Measurements from ENCODE around the gene COX20. TPM values are rescaled to one million over a fixed set of nuclear protein-coding genes. Genes with fewer than 3 reads are reported as not detected.
A peak's percentile ranks its signal among the peaks of the same experiment; 100 is the strongest.

COX20 gene
- total and polyA plus RNA-seq, 2 of the 8 experiments (the other 6 are each of a cell fraction or from before 2014, with no cell fraction given), result 17.5 to 28.8 TPM

DNA sequence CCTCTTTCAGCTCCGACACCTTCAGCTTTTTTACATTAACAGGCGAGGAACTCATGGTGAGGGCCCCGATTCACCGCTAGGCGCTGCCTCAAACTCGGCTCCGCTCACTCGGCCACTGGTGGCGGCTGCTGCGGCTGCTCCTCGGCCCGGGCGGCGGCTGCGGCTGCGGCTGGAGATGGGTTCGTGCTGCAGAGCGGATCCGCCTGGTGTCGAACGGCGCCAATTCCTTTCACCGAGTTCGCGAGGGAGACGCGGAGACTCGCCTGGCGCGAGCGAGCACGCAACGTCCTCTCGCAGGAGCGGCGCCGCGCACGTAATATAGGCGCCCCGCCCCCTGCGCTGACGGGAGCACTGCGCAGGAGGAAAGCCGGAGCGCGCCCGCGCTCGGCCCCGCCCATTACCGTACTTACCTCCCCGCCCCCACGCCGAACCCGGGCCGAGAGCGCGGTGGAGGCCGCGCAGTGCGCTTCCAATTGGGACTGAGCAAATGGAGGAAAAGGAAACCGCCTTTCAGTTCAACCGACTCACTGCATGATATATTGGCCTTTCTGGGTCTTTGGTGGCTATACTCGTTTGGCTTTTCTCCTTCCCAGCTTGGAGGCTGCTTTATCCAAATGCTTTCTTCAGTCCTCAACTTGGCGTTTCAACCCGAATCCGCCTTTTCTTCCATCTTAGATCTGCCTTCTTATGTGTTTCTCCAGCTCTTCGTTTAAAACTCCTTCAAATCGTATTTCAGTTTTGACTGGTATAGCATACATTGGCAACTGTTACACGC is 29.0 kb downstream of the COX20 start, which contains the start of gene HNRNPU (continued):
- TF ChIP-seq, protein P1, sequence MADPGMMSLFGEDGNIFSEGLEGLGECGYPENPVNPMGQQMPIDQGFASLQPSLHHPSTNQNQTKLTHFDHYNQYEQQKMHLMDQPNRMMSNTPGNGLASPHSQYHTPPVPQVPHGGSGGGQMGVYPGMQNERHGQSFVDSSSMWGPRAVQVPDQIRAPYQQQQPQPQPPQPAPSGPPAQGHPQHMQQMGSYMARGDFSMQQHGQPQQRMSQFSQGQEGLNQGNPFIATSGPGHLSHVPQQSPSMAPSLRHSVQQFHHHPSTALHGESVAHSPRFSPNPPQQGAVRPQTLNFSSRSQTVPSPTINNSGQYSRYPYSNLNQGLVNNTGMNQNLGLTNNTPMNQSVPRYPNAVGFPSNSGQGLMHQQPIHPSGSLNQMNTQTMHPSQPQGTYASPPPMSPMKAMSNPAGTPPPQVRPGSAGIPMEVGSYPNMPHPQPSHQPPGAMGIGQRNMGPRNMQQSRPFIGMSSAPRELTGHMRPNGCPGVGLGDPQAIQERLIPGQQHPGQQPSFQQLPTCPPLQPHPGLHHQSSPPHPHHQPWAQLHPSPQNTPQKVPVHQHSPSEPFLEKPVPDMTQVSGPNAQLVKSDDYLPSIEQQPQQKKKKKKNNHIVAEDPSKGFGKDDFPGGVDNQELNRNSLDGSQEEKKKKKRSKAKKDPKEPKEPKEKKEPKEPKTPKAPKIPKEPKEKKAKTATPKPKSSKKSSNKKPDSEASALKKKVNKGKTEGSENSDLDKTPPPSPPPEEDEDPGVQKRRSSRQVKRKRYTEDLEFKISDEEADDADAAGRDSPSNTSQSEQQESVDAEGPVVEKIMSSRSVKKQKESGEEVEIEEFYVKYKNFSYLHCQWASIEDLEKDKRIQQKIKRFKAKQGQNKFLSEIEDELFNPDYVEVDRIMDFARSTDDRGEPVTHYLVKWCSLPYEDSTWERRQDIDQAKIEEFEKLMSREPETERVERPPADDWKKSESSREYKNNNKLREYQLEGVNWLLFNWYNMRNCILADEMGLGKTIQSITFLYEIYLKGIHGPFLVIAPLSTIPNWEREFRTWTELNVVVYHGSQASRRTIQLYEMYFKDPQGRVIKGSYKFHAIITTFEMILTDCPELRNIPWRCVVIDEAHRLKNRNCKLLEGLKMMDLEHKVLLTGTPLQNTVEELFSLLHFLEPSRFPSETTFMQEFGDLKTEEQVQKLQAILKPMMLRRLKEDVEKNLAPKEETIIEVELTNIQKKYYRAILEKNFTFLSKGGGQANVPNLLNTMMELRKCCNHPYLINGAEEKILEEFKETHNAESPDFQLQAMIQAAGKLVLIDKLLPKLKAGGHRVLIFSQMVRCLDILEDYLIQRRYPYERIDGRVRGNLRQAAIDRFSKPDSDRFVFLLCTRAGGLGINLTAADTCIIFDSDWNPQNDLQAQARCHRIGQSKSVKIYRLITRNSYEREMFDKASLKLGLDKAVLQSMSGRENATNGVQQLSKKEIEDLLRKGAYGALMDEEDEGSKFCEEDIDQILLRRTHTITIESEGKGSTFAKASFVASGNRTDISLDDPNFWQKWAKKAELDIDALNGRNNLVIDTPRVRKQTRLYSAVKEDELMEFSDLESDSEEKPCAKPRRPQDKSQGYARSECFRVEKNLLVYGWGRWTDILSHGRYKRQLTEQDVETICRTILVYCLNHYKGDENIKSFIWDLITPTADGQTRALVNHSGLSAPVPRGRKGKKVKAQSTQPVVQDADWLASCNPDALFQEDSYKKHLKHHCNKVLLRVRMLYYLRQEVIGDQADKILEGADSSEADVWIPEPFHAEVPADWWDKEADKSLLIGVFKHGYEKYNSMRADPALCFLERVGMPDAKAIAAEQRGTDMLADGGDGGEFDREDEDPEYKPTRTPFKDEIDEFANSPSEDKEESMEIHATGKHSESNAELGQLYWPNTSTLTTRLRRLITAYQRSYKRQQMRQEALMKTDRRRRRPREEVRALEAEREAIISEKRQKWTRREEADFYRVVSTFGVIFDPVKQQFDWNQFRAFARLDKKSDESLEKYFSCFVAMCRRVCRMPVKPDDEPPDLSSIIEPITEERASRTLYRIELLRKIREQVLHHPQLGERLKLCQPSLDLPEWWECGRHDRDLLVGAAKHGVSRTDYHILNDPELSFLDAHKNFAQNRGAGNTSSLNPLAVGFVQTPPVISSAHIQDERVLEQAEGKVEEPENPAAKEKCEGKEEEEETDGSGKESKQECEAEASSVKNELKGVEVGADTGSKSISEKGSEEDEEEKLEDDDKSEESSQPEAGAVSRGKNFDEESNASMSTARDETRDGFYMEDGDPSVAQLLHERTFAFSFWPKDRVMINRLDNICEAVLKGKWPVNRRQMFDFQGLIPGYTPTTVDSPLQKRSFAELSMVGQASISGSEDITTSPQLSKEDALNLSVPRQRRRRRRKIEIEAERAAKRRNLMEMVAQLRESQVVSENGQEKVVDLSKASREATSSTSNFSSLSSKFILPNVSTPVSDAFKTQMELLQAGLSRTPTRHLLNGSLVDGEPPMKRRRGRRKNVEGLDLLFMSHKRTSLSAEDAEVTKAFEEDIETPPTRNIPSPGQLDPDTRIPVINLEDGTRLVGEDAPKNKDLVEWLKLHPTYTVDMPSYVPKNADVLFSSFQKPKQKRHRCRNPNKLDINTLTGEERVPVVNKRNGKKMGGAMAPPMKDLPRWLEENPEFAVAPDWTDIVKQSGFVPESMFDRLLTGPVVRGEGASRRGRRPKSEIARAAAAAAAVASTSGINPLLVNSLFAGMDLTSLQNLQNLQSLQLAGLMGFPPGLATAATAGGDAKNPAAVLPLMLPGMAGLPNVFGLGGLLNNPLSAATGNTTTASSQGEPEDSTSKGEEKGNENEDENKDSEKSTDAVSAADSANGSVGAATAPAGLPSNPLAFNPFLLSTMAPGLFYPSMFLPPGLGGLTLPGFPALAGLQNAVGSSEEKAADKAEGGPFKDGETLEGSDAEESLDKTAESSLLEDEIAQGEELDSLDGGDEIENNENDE (IDR thresholded peaks at IDR 0.05; ENCODE audit: insufficient replicate concordance, low read length), result peak; percentile 93
- TF ChIP-seq JUN (IDR thresholded peaks at IDR 0.05; ENCODE audit: low read depth, low read length) (no peak), GABPA (IDR thresholded peaks at IDR 0.05; ENCODE audit: borderline replicate concordance, insufficient read depth, low read length) (no peak), CBX5 (IDR thresholded peaks at IDR 0.05; ENCODE audit: low read depth, low read length) (no peak), CHD1 (IDR thresholded peaks at IDR 0.05; ENCODE audit: low read depth, low read length) (peak; percentile 57; the same call in 1 of the 2 replicates), SRF (IDR thresholded peaks at IDR 0.05; ENCODE audit: low read depth, low read length) (no peak), TBP (IDR thresholded peaks at IDR 0.05; ENCODE audit: low read depth, low read length) (peak; percentile 94), NANOG (IDR thresholded peaks at IDR 0.05; ENCODE audit: insufficient read depth, low read depth, low read length, poor library complexity, severe bottlenecking) (no peak), SP2 (IDR thresholded peaks at IDR 0.05; ENCODE audit: low read length) (no peak), EGR1 (IDR thresholded peaks at IDR 0.05; ENCODE audit: borderline replicate concordance, low read depth, low read length) (0 out of 2 replicates have a peak, but pooled peaks have one; percentile 28)

Measured in H1 (cell line).